IPS-NIHi7 (cell line): ENCODE measurements around the gene TCFL5.
A peak's percentile ranks its signal among the peaks of the same experiment; 100 is the strongest.

Experiments used
- DNase-seq: peaks from one replicate; pipeline ENCODE4 v3.0.0; 2012; ENCODE audit warnings: mixed read lengths; ENCODE audit errors: extremely low spot score

TCFL5 gene

DNA sequence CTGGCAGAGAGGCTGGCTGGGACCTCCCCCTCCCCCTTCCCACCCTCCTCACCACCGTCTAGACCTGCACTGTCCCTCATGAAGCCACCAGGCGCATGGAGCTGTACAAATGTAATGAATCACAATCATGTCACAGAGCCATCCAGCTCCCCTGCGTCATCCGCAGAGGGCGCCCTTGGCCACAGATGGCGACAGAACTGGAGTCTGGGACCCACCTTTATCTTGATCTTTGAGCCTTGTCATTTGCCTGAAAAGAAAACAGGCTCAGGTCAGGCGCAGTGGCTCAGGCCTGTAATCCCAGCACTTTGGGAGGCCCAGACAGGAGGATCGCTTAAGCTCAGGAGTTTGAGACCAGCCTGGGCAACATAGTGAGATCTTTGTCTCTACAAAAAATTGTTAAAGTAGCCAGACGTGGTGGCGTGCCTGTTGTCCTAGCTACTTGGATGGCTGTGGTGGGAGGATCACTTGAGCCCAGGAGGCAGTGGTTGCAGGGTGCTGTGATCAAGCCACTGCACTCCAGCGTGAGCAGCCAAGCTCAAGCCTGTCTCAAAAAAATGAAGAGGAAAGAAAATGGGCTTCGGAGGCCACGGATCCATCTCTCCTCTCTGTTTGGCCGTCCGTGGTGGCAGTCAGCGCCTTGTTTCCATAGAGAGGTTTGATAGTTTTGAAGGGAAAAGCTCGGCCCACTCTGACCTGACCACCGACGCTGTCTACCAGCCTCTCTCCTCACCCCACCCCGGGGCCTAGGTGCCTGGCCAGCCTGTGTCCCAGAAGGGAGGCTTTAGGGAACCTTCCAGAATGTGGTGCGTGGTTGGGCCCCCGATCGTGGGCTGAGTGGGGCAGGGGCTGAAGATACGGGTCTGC is 38.6 kb downstream of the TCFL5 start:
- peak; percentile 70 for DNase-seq

DNA sequence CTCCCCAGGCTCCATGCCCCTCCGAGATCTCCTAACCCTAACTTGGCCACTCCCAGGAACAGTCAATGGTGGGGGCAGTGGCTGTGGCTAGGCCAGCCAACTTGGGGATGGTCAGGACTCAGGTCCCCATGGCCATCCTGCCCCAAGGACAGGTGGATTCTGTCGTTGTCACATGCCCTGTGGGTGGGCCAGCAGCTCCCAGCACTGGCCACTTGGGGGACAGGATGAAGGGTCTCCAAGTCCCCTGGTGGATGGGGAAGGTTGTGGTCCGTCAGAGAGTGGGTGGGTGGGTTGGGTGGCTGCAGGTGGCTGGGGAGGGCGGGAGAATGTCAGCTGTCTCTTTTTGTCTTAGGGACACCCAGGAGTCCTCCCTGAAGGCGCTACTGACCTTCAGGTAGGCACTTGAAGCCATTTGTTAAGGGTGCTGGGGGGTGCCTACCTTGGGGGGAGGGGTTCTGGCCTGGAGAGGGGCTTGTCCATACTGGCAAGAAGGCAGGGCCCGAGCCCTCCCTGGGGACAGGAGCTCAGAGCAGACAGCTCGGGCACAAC is 39.3 kb downstream of the TCFL5 start:
- DNase-seq, result no peak

DNA sequence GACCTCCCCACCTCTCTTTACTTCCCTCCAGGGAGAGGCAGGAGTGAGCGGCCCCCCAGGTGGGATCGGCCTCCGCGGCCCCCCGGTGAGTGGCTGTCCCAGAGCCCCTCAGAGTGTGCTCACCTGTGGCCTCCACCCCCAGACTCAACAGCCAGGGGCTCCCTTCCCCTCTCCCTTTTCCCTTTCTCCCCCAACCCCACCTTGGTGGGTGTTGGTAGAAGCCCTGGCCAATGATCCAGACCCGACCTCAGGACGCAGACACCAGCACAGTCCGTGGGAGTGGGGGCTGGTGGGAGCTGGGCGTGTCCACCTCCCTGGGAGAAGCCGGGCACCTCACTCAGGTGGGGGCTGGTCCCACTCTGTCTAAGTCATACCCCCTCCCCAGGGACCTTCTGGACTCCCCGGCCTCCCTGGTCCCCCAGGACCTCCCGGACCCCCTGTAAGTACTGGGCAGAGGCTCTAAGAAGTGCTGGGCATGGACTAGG is 39.9 kb downstream of the TCFL5 start:
- no peak for DNase-seq

DNA sequence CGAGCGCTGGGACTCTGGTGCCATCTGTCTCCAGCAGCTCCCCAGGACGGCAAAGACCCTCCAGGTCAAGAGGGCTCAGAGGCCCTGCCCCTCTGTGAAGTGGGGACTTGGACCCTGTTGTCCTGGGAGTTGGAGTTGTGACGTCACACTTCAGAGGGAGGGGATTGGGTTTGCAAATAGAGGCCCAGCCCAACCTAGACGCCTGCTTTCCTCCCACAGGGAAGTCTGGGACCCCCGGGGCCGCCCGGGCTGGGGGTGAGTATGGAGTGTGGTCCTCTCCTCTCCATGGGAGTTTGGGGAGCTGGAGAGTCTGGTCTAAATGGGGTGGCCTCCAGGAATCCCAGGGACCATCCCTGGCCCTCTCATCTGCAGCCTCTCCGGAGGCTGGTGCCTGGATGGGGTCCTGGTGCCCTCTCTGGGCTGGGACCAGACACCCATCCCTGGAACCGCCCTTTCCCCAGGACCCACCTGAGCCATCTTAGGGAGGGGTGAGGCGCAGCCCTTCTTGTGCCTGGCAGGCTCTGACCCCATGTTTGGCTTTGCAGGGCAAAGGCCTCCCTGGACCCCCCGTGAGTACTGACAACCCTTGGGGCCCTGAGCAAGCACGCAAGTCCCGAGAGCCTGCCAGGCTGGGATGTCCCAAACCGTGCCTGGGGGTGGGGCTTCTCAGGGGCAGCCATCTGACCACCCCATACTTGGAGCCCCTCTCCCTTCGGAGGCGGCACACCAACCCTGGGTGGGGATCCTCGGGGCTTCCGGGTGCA is 40.5 kb downstream of the TCFL5 start:
- no peak for DNase-seq

DNA sequence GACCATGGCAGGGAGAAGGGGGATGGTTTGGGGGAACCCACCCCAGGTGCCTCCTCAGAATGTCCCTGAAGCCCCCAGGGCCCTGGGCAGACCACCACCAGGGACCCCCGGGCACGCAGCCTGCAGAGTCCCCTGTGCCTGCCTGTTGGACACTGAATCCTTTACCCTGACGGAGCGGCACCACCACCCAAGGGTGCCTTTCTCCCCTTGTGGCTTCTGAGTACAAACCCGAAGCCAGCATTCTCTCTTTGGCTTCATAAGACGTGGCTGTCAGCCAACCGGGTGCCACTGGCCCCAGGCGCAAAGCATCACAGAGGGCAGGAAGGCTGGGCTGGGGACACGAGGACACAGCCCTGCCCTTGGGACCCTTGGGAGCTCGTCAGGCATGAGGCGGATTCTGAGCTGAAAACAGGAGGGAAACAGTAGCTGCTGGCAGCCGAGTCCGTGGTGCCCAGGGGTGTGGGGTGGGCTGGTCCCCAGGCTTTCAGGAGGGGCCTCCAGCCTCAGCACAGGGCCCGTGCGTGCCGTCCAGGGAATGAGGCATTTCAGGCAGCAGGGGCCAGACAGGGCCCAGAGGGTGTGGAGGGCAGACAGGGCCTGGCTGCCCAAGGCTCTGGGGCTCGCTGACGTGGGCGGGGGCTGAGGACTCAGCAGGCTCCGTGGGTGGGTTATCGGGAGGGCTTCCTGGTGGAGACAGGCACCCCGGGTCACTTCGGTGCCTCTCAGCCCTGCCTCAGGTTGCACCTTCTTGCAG is 41.2 kb downstream of the TCFL5 start:
- DNase-seq, result no peak

DNA sequence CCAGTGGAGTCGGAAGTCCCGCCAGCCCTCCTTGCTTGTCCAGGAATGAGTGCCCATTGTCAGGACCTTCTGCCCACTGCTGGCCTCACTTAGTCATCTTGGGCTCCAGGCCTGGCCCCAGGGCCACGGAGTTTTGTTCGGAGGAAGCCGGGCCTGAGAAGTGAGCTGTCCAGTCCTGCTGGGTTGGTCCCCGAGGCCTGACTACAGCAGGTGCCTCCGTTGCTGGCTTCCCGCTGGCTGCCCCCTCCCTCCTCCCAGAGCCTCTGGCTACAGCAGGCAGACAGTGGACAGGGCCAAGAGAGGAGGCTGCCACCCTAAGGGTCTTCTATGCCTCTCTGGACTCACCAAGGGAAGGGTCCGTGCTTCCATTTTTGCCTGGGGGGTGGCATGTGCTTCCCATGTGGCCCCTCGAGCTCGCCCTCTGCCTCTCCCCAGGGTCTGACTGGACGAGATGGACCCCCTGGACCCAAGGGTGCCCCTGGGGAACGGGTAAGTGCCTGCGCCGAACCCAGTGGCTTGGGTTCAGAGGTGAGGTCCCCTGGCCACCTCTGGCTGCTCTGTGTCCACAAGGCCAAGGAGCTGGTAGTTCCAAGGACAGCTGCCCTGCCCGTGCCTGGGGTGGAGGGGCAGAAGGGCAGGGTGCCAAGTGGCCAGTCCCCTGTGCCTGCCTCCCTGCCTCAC is 42.0 kb downstream of the TCFL5 start:
- DNase-seq, result no peak

DNA sequence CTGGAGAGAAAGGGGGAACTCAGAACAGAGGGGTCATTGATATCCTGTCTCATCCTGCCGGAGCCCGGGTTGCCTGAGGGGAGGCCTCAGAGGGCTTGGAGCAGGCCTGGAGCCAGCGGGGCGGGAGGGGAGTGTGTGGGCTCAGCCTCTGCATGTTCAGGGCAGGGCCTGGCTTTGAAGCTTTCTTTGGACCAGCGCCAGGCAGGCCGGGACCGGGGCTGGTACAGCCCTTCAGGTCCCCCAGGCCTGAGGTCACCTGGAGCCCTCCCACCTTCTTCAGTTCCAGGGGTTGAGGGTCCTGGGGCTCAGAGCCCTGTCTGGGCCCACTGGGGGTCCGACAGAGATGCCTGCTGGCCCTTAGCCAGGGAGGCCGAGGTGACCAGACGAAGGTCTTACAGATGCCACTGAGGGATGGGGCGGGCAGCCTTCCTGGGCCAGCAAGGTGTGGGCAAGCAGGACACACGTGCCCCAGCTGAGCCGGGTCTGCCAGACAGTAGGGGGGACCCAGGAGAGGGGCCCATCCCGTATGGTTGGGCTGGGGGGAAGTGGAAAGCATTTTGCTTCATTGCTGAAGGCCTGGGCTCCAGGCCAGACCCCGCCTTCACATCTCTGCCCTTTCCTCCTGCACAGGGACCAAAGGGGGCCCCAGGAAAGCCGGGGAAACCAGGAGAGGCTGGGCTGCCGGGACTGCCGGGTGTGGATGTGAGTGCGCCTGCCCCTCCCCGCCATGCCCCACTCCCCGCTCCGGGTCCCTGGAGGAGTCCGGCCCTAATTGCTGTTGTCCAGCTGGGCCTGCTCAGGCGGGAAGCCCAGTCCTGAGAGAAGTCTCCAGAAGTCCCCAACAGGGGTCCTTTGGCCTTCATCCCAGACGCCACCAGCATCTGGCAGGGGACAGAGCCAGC is 42.8 kb downstream of the TCFL5 start:
- DNase-seq, result no peak

DNA sequence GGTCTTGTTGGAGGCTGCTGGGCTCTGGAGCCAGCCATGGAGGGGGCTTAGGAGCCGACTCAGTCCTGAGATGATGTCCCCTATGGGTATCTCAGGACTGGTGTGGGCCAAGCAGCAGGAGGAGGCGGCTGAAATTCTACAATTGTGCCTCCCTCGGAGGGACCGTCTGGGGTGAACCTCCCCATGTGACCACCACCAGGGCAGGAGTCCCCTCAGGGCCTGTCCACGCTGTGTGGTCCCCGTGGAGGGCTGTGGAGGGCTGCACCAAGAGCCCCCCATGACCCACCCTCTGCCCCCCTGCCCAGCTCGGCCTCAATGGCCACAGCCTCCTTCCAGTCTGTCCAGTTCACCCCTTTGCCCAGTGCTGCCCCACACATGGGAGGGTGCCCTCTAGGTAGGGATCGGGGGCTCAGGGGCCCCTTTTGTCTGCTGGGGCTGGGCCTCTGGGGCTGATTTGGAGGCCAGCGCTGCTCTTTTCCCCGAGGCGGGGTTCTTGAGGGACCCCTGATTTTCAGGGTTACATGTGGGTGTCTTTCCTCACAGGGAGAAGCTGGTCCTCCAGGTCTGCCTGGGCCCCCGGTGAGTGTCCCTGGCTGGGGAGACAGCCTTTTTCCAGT is 43.5 kb downstream of the TCFL5 start:
- no peak for DNase-seq

DNA sequence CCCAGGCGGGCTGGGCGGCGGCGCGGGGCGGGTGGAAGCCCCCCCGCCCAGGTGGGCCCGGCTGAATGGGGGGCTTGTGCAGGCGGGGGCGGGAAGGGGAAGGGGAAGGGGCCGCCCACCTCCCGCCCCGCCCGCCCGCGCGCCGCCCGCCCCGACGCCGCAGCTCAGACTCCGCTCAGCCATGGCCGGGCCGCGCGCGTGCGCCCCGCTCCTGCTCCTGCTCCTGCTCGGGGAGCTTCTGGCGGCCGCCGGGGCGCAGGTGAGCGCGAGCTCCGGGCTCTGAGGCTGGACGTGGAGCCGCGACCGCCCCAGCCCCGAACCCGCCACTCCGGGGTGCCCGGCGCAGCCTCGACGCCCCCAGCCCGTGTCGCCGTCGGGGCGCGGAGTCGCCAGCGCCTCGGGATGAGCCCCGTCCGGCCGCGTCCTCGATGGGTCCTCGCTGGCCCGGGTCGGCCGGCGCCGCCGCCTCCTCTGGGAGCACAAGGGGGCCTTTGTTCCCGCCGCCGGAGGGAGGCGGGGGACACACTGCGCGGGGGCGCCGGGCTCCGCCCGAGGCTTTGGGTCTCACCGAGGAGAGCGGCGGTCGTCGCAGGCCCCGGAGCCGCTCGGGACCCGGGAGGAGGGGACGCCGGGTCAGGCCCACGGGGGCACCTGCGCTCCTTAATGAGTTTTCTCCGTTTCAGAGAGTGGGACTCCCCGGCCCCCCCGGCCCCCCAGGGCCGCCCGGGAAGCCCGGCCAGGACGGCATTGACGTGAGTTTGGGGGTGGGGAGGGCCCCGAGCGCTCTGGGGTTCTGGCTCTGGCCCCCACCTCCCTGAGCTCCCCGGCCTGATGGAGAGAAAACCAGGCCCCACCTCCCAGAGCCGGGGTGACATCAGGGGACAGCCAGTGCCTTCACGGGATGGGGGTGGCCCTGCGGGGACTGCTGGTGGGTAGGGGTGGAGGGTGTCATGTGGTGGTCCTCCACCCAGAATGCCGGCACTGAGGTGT is 44.4 kb downstream of the TCFL5 start, which contains the start of gene COL9A3:
Gene COL9A3, plus strand, starts transcription at position 167 of the 990 bp plus-strand sequence. Its CDS starts 15 bp downstream, at position 182.
- peak; percentile 48 for DNase-seq

DNA sequence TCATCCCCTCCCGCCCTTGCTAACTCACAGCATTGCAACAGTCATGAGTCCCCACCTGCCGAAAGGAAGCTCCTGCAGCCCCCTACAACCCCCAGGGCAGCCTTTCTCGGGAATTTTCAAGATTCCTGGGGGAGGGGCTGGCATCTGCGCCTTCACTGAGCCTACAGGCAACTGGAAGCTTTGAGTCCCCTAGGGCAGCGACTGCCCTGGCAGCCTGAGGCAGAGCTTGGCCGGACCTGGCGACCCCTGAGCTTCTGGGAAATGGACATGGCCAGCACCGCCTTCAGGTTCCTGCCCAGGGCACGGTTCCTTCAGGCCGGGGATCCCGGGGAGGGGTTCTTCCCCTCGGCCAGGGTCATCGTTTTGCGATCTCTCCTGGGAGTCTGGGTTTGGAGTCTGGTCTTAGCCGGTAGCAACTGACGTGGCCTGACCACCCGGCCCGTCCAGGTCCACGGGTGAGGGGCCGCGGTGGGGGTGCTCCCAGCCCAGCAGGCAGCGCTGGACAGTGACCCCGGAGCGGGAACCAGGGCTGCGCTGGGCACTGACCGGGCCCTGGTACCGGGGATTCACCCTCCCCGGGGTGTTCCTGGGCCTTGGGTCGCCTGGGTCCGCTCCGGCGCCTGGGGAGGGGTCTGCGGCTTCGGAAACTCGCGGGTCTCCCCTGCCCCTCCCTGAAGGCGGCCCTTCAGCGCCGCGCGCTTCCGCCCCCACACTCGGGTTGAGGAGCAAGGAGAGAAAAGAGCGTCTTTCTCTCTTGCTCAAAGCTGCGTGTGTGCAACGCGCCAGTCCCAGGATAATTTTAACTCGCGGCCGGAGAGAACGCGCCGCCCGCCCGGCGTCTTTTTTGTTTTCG is 45.4 kb downstream of the TCFL5 start:
- DNase-seq, result peak; percentile 87

DNA sequence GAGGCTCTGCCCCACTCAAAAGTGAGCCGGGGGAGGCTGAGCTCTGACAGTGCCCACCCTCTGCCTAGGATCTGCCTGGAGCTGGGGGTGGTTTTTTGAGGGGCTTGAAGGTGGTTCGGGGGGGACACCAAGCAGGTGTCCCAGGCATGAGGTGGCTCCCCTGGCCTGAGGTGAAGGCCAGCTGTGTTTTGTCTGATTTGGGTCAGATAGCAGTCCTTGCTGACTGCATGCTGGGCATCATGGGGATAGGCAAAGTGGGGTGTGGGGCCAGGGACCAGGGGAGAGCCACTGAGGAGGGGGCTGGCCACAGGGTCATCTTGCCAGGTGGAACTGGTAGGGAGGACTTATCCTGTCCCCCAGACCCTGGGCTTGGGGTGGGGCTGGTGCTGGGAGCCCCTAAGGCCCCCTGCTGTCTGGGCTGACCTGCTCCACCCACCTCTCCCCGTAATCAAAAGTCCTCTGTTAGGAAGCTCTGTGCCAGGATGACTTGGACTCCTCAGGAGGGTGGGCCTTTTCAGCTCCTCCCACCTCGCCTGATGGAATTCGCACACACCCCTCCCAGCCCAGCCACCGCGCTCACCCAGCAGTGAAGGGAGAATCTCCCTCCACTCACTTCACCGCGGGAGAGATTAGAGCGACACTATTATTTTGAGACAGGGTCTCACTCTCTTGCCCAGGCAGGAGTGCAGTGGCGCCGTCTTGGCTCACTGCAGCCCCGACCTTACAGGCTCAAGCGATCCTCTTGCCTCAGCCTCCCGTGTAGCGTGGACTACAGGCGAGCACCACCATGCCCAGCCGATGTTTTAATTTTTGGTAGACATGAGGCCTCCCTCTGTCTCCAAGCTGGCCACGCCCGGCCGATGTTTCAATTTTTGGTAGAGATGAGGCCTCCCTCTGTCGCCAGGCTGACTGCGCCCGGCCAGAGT is 46.3 kb downstream of the TCFL5 start:
- peak; percentile 83 for DNase-seq

DNA sequence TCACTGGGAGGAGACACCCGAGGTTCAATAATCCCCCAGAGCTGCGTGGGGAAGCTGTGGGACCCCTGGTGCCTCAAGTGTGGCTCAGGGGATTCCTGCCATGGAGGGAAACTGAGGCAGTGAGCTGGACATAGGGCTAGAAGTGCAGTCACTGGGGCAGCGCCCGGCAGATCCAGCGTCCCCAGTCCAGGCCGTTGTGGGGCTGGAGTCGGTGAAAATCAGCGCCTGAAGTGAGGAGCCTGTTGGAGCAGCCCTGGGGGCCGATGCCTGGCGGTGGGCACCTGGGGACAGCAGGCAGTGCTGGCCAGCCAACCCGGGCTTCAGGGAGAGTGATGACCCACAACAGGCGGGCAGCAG is 46.9 kb downstream of the TCFL5 start:
- DNase-seq, result no peak

DNA sequence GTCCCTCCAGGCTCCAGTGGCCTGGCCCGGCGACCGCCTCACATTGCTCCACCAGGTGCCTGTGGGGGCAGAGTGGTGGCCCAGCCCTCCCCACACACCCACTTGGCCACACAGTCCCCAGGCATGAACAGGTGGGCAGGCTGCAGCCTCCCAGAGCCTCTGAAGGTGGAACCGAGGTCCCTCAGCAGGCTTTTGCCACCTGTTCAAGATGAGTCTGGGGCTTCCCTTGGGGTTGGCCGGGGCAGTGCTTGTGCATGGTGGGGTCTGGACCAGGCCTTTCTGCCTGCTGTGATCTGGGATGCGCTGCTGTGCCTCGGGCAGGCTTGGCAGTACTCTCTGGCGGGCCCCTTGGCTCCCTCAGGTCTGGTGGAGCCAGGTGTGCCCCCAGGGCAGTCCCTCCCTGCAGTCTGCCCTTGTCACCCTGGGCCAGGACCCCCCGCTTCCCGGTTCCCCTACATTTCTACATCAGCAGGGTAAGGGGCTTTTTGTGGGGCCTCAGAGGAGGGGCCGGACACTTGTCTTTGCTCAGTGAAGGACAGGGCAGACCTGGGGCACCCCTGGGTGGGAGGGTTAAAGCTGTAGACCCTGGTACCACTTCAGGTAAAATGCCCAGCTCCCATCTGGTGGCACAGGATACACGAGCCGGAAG is 47.4 kb downstream of the TCFL5 start:
- no peak for DNase-seq

DNA sequence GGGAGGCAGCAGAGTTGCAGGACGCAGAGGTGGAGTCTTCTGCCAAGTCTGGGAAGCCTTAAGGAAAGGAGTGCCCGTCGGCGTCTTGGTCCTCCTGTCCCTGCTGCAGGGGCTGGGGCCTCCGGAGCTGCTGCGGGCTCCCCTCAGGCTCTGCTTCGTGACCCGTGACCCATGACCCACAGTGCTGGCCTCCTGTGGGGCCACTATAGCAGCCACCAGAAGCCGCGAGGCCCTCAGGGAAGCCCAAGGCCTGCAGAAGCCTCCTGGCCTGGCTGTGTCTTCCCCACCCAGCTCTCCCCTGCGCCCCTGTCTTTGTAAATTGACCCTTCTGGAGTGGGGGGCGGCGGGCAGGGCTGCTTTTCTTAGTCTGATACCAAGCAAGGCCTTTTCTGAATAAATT is 48.0 kb downstream of the TCFL5 start:
- DNase-seq, result no peak

DNA sequence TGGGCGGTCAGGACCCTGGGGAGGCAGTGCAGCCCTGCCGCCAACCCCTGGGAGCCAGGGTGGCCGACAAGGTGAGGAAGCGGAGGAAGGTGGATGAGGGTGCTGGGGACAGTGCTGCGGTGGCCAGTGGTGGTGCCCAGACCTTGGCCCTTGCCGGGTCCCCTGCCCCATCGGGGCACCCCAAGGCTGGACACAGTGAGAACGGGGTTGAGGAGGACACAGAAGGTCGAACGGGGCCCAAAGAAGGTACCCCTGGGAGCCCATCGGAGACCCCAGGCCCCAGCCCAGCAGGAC is 48.8 kb downstream of the TCFL5 start:
- DNase-seq, result no peak
